ENCODE data around the gene RXRA.

DNA sequence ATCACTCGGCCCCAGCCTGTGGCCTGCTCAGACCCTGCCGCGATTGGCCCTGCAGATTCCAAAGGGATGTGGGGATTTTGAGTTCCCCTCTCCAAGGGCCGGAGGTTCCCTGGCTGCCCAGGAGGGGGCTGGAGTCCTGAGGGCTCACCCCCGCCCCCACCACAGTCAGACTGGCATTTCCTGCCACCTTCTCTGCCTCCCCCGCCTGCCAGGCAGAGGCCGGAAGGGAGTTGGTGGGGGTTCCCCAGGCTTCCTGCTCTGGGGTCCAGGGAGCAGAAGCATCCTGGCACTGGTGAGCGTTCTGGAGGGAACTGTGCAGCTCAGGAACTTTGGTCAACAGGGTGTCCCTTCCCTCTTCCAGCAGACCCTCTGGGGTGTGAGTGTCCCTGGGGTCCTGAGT is 70.6 kb downstream of the RXRA start:
- TF ChIP-seq POLR2AphosphoS5 (IDR thresholded peaks at IDR 0.05) (peak; percentile 80 to 84 (median 81)), POLR2A (IDR thresholded peaks at IDR 0.05) (no peak)
- TF ChIP-seq, protein P1, sequence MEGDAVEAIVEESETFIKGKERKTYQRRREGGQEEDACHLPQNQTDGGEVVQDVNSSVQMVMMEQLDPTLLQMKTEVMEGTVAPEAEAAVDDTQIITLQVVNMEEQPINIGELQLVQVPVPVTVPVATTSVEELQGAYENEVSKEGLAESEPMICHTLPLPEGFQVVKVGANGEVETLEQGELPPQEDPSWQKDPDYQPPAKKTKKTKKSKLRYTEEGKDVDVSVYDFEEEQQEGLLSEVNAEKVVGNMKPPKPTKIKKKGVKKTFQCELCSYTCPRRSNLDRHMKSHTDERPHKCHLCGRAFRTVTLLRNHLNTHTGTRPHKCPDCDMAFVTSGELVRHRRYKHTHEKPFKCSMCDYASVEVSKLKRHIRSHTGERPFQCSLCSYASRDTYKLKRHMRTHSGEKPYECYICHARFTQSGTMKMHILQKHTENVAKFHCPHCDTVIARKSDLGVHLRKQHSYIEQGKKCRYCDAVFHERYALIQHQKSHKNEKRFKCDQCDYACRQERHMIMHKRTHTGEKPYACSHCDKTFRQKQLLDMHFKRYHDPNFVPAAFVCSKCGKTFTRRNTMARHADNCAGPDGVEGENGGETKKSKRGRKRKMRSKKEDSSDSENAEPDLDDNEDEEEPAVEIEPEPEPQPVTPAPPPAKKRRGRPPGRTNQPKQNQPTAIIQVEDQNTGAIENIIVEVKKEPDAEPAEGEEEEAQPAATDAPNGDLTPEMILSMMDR (IDR thresholded peaks at IDR 0.05 in 8 of 11, conservative IDR thresholded peaks at IDR 0.05 in 3 of 11): peak in 4 of 11 experiments; percentile 13 to 41 (median 27)

Data from spleen (tissue), 7 donors.